ENCODE data around the gene RNF215.

GRCh38 chr22:30413745-30414524, 26.7 kb upstream of the RNF215 start:
- TF ChIP-seq, protein P1, sequence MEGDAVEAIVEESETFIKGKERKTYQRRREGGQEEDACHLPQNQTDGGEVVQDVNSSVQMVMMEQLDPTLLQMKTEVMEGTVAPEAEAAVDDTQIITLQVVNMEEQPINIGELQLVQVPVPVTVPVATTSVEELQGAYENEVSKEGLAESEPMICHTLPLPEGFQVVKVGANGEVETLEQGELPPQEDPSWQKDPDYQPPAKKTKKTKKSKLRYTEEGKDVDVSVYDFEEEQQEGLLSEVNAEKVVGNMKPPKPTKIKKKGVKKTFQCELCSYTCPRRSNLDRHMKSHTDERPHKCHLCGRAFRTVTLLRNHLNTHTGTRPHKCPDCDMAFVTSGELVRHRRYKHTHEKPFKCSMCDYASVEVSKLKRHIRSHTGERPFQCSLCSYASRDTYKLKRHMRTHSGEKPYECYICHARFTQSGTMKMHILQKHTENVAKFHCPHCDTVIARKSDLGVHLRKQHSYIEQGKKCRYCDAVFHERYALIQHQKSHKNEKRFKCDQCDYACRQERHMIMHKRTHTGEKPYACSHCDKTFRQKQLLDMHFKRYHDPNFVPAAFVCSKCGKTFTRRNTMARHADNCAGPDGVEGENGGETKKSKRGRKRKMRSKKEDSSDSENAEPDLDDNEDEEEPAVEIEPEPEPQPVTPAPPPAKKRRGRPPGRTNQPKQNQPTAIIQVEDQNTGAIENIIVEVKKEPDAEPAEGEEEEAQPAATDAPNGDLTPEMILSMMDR (IDR thresholded peaks at IDR 0.05): no peak
- TF ChIP-seq EZH2 (IDR thresholded peaks at IDR 0.05): no peak
- no peak for TF ChIP-seq EZH2phosphoT487 (IDR thresholded peaks at IDR 0.05)

All from neural progenitor cell (in vitro differentiated cells).